Transverse colon (tissue), 3 donors: ENCODE measurements around the gene COQ10B.

Experiments used
- CTCF ChIP-seq, 5 experiments: fragments of 200-600 bp in 3 of 5; fragments of 450-650 bp in 2 of 5; sonication (generic) in 3 of 5; IDR thresholded peaks; 1 replicate in 2 of 5; 2 replicates in 3 of 5; pipeline ENCODE4 v1.5.1; 2016 to 2017; ENCODE audit warnings: antibody characterized with exemption in 5 of 5, inconsistent platforms in 3 of 5, mild to moderate bottlenecking in 2 of 5, moderate library complexity in 1 of 5
- EP300 ChIP-seq: sonication (generic); formaldehyde crosslinking; IDR thresholded peaks from one replicate; pipeline ENCODE4 v1.6.1; 2017; ENCODE audit warnings: antibody characterized with exemption, low read depth
- POLR2A ChIP-seq: fragments of 450-650 bp; IDR thresholded peaks from one replicate; pipeline ENCODE4 v1.6.1; 2016; ENCODE audit warnings: antibody characterized with exemption, mild to moderate bottlenecking, moderate library complexity

DNA sequence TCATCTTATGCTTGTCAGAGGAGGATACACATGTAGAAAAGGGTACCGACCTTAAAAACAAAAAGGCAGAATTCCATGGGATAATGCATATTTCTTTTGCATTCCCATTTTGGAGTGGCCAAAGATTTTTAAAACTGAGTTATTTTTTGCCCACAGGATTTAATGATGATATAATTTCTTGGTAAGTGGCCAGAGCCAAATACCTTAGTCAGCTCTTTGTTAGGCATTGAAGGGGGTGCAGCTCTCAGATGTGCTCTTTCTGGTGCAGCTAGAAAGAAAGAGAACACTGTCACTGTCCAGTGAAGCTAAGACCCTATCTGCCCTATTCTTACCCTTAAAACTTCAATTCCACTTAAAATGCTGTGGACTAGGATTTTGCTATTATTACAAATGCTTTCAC, 10.8 kb downstream of the COQ10B start:
- TF ChIP-seq CTCF (IDR thresholded peaks at IDR 0.05) (no peak), POLR2A (no peak), EP300 (no peak)
